Neural cell (in vitro differentiated cells): Measurements from ENCODE around the gene UBTF. TPM values are rescaled to one million over a fixed set of nuclear protein-coding genes. Genes with fewer than 3 reads are reported as not detected.

Source experiments
- H2AFZ ChIP-seq: fragments of 200-600, 300-800 bp; sonication (generic), shearing (Covaris generic); 2 replicates; pipeline ENCODE4 v1.6.0; 2014; ENCODE audit warnings: low read depth, mild to moderate bottlenecking, antibody characterized with exemption, low read length, moderate library complexity
- H3F3A ChIP-seq: fragments of 200-600 bp; shearing (Covaris generic); 2 replicates; pipeline ENCODE4 v1.6.1; 2016; ENCODE audit warnings: mild to moderate bottlenecking, moderate library complexity, mixed read lengths, antibody characterized with exemption, low read length; ENCODE audit not compliant: insufficient read depth, poor library complexity, severe bottlenecking
- H3K27ac ChIP-seq: fragments of 200-600, 300-800 bp; sonication (generic), shearing (Covaris generic); 2 replicates; pipeline ENCODE4 v1.5.1; 2014; ENCODE audit warnings: mild to moderate bottlenecking, low read length, moderate library complexity
- H3K27me3 ChIP-seq: fragments of 300-800, 200-600 bp; sonication (generic), shearing (Covaris generic); 2 replicates; pipeline ENCODE4 v1.6.0; 2014; ENCODE audit warnings: mild to moderate bottlenecking, low read depth, low read length, moderate library complexity; ENCODE audit not compliant: insufficient read depth
- H3K36me3 ChIP-seq: fragments of 300-800, 200-600 bp; sonication (generic), shearing (Covaris generic); 2 replicates; pipeline ENCODE4 v1.5.1; 2014; ENCODE audit warnings: mild to moderate bottlenecking, antibody characterized with exemption, low read length, moderate library complexity; ENCODE audit not compliant: insufficient read depth
- H3K4me2 ChIP-seq: fragments of 300-800, 200-600 bp; sonication (generic), shearing (Covaris generic); 2 replicates; pipeline ENCODE4 v1.6.0; 2014; ENCODE audit warnings: mild to moderate bottlenecking, low read length
- H3K4me3 ChIP-seq: fragments of 300-800, 200-600 bp; sonication (generic), shearing (Covaris generic); 2 replicates; pipeline ENCODE4 v1.5.1; 2014; ENCODE audit warnings: mild to moderate bottlenecking, low read length, moderate library complexity
- H3K79me2 ChIP-seq: fragments of 200-600 bp; shearing (Covaris generic); replicated peaks from 2 replicates; pipeline ENCODE4 v1.6.0; 2014; ENCODE audit warnings: mild to moderate bottlenecking, low read length, moderate library complexity; ENCODE audit not compliant: insufficient read depth
- H3K9ac ChIP-seq: fragments of 300-800, 200-600 bp; sonication (generic), shearing (Covaris generic); 2 replicates; pipeline ENCODE4 v1.6.1; 2016; ENCODE audit warnings: mild to moderate bottlenecking, low read length, mixed read lengths
- H3K9me2 ChIP-seq: fragments of 200-600 bp; shearing (Covaris generic); 2 replicates; pipeline ENCODE4 v1.6.1; 2016; ENCODE audit warnings: mild to moderate bottlenecking, low read length, mixed read lengths; ENCODE audit not compliant: insufficient read depth
- H3K9me3 ChIP-seq: fragments of 200-600, 300-800 bp; sonication (generic), shearing (Covaris generic); 2 replicates; pipeline ENCODE4 v1.6.1; 2016; ENCODE audit warnings: mild to moderate bottlenecking, mixed run types, low read length, moderate library complexity, mixed read lengths
- H4K20me1 ChIP-seq: fragments of 200-600 bp; shearing (Covaris generic); 2 replicates; pipeline ENCODE4 v1.6.1; 2016; ENCODE audit warnings: mild to moderate bottlenecking, mixed run types; ENCODE audit not compliant: insufficient read depth
- EP300 ChIP-seq: fragments of 450-650 bp; conservative IDR thresholded peaks from 2 replicates; pipeline ENCODE4 v1.6.1; 2014; ENCODE audit warnings: antibody characterized with exemption, mild to moderate bottlenecking, moderate library complexity; ENCODE audit not compliant: poor library complexity, severe bottlenecking
- EZH2 ChIP-seq: fragments of 200-600, 300-800 bp; shearing (Covaris generic), sonication (generic); IDR thresholded peaks from 2 replicates; pipeline ENCODE4 v1.6.1; 2014; ENCODE audit warnings: antibody characterized with exemption, low read length, borderline replicate concordance, mild to moderate bottlenecking; ENCODE audit not compliant: insufficient read depth, poor library complexity, severe bottlenecking
- MXI1 ChIP-seq: fragments of 450-650 bp; conservative IDR thresholded peaks from 2 replicates; pipeline ENCODE4 v1.6.1; 2014; ENCODE audit warnings: antibody characterized with exemption, mild to moderate bottlenecking; ENCODE audit not compliant: poor library complexity, severe bottlenecking
- POLR2AphosphoS5 ChIP-seq: IDR thresholded peaks from 2 replicates; pipeline ENCODE4 v1.6.1; 2012
- RAD21 ChIP-seq: fragments of 450-650 bp; conservative IDR thresholded peaks from 2 replicates; pipeline ENCODE4 v1.6.1; 2014; ENCODE audit warnings: antibody characterized with exemption, mild to moderate bottlenecking, moderate library complexity
- REST ChIP-seq: IDR thresholded peaks from 2 replicates; pipeline ENCODE4 v1.6.1; 2012; ENCODE audit warnings: borderline replicate concordance
- SMC3 ChIP-seq: fragments of 450-650 bp; conservative IDR thresholded peaks from 2 replicates; pipeline ENCODE4 v1.6.1; 2014; ENCODE audit warnings: antibody characterized with exemption, mild to moderate bottlenecking, moderate library complexity; ENCODE audit not compliant: poor library complexity
- TAF1 ChIP-seq: IDR thresholded peaks from 2 replicates; pipeline ENCODE4 v1.6.1; 2012; ENCODE audit warnings: low read depth
- polyA plus RNA-seq: library from polyadenylated mRNA; depleted of rRNA; stranded (reverse); fragments of >200 nt; gene quantifications from 2 replicates; pipeline ENCODE4 v1.2.3, GENCODE V29; 2014
- TF ChIP-seq, protein P1 (sequence below): fragments of 450-650 bp; IDR thresholded peaks from 2 replicates; pipeline ENCODE4 v1.5.1; 2014; ENCODE audit warnings: antibody characterized with exemption, mild to moderate bottlenecking, moderate library complexity; ENCODE audit not compliant: poor library complexity, severe bottlenecking

The UBTF gene
- polyA plus RNA-seq, 1 donor from 2014 or later, result 73.8 TPM

- H2AFZ ChIP-seq, result no peak overlapping the region
- no peaks in the 10 kb centered on the region for H3K9me2 ChIP-seq
- H3K4me3 ChIP-seq, result no peak overlapping the region
- TF ChIP-seq SMC3 (no peak), EZH2 (no peak), MXI1 (no peak), REST (no peak), POLR2AphosphoS5 (no peak), EP300 (no peak), RAD21 (no peak), TAF1 (no peak)
- TF ChIP-seq, protein P1, sequence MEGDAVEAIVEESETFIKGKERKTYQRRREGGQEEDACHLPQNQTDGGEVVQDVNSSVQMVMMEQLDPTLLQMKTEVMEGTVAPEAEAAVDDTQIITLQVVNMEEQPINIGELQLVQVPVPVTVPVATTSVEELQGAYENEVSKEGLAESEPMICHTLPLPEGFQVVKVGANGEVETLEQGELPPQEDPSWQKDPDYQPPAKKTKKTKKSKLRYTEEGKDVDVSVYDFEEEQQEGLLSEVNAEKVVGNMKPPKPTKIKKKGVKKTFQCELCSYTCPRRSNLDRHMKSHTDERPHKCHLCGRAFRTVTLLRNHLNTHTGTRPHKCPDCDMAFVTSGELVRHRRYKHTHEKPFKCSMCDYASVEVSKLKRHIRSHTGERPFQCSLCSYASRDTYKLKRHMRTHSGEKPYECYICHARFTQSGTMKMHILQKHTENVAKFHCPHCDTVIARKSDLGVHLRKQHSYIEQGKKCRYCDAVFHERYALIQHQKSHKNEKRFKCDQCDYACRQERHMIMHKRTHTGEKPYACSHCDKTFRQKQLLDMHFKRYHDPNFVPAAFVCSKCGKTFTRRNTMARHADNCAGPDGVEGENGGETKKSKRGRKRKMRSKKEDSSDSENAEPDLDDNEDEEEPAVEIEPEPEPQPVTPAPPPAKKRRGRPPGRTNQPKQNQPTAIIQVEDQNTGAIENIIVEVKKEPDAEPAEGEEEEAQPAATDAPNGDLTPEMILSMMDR, result no peak
- no peak overlapping the region for H3K4me2 ChIP-seq
- no peak overlapping the region for H3K27ac ChIP-seq
- H3K79me2 ChIP-seq, result peaks cover 29% of the 10 kb centered on the region
- H3K9me3 ChIP-seq, result no peaks in the 10 kb centered on the region
- no peak overlapping the region for H3K9ac ChIP-seq
- H3F3A ChIP-seq, result no peaks in the 10 kb centered on the region
- H4K20me1 ChIP-seq, result peaks cover 24% of the 10 kb centered on the region
- no peaks in the 10 kb centered on the region for H3K27me3 ChIP-seq
- H3K36me3 ChIP-seq, result peaks cover 19% of the 10 kb centered on the region
Measured at GRCh38 chr17:44216173-44216572, 3.3 kb downstream of the UBTF start.

- Histone ChIP-seq H3K9me3 (no peaks in the 10 kb centered on the region), H4K20me1 (peaks cover 24% of the 10 kb centered on the region), H3K27me3 (no peaks in the 10 kb centered on the region), H3K9ac (no peak overlapping the region), H2AFZ (no peak overlapping the region), H3K9me2 (no peaks in the 10 kb centered on the region), H3K4me2 (no peak overlapping the region), H3K79me2 (peaks cover 25% of the 10 kb centered on the region), H3F3A (no peaks in the 10 kb centered on the region), H3K27ac (no peak overlapping the region), H3K4me3 (no peak overlapping the region), H3K36me3 (peaks cover 19% of the 10 kb centered on the region)
- TF ChIP-seq EZH2, result no peak
- no peak for TF ChIP-seq POLR2AphosphoS5
- no peak for TF ChIP-seq REST
- TF ChIP-seq, protein P1, result no peak
- TF ChIP-seq SMC3, result no peak
- no peak for TF ChIP-seq MXI1
- TF ChIP-seq TAF1, result no peak
- TF ChIP-seq EP300, result no peak
- TF ChIP-seq RAD21, result no peak
Measured at GRCh38 chr17:44214896-44215295, 4.6 kb downstream of the UBTF start.
